Femur (tissue), 1 donor: ENCODE data around the gene PLXNA2.

Source experiments
- DNase-seq: peaks from one replicate; pipeline ENCODE4 v3.0.0-alpha.2; 2017

PLXNA2 gene

DNA sequence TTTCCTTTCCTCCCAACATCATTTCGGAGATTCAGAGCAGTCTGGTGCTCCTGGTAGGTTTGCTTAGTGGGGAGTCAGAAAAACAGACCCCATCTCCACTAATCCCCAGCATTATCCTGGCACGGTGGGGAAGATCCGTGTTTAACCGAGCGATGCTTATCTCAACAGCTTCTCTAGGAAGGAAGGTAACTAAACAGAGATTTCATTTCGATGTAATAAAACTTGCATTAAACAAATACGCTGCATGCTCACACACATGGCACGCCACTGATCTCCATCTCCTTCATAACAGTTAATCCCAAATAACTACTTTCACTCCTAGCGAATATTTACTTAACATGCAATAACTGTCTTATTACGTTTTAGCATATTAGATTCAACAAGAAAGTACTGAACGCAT is 188.6 kb downstream of the PLXNA2 start:
- no peak for DNase-seq

DNA sequence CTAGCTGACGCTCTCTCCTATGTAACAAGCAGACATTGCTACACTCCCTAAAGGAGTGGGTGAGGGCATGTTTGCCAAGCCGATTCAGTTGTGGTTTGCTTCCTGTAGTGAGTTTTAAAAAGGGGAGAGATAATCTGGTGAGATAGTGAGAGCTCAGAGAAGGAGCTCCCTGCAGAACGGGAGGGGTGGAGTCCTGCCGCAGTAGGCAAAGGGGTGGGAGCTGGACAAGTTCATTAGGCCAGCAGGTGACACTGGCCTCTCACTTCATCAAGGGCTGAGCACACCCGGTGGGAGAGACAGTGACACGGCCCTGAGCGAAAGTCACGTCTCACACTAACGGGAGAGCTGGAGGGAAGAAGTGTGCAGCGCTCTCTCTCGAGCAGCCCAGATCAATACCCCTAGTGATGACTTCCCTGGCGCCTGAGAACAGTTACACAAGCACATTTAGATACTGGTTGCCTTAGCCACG is 189.2 kb downstream of the PLXNA2 start:
- no peak for DNase-seq

DNA sequence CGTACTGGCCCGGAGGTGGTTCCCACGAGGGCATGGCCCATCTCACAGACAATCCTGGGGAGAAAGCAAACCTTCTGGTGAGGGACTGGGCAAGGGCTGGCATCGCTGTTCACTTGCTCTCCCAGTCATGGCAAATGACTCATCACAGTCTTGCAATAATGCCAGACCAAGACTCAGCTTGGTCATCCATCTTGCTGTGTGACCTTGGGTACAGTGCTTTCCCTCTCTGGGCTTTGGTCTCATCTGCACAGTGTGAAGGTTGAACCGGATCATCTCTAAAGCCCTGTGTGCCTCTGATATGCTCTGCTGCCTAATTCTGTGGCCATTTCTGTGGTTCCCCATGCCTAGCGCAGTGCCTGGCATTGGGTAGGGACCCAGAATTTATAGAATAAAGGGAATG is 189.7 kb downstream of the PLXNA2 start:
- DNase-seq: no peak

DNA sequence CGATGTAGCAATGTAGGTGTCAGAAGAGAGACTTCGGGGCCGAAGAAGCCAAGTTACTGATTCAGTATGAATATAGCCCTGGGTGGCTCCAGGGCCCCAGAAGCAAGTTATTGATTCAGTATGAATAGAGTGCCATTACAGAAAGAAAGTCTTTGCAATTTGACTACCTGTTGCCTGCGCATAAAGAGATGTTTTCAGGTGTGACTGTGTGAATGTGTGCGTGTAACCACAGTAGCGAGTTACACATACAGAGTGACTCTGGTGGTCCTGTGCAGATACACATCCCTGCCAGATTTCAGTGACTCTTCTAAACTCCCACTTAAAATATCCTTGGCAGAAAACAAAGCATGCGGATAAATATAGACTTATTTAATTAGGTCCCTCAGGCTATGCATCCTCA is 190.5 kb downstream of the PLXNA2 start:
- DNase-seq: no peak

DNA sequence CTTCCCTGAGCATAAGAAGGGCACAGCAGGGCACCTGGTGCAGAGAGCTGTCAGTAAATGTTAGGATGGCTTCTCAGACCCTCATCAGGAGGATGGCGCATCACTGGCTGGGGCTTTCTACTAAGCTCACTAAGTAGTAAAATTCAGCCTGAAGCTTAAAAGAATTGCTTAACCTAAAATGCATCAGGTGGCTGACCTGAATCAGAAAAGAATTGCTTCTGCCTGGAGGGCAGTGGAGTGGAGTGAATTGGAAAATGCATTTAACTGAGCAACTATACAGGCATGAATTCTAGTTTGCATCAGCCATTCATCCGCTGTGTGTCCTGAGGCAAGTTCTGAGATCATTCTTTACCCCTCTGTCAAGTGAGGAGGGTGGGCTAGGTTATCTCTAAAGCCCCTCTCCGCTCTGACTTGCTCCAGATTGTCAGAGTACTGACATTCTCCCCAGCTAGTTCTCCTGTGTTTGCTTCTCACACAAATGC is 191.2 kb downstream of the PLXNA2 start:
- DNase-seq: no peak

DNA sequence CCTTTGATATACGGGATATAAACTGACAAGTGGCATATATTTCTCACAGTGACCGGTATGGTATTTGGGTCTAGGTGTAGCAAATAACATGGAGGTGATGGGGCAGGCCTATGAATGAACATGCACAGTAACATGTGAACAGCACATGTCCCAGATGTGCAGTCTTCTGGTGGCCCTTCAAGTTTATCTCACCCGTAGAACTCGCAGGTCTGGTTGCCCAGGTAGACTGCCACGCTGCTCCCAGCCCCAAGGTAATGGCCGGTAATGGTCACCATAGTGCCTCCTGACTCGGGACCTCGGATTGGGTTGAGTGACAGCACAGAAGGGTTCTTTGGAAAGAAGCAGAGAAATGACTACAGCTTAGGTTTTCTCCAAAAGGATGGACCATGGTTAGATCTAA is 192.0 kb downstream of the PLXNA2 start:
- no peak for DNase-seq

DNA sequence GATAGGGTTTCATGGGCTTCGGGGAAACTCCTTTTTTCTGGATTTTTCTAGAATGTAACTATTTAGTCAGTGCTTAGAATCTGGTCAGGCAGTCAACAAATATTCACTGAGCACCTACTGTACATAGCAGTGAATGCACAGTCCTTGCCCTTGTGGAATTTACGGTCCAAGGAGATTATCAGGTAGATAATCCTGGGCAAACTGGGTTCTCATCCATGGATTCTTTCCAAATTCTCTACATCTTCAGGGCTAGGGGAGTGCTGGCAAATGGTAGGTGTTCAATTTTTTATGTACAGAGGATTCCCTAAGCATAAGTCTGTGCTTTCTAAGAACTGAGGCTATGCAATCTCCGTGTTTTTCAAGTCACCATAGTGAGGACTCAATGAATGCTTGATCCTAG is 192.5 kb downstream of the PLXNA2 start:
- DNase-seq: no peak

DNA sequence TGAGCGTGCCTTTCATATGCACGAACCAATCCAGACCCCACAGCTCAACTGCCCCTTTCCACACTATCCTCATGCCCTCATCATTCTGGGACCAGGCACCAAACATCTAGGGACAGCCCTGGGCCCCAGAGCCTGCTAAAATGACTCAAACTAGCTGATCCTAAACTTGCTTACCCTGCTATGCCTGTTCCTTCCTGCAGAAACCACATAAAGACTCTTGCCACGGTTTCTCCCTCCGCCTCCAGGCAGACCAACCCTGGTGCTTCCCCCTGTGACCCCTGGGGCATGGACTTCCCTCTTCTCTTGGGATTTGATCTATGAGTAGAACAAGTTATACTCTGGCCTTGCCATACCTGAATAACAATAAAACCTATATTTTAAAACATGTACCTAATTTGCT is 195.3 kb downstream of the PLXNA2 start:
- DNase-seq: no peak

DNA sequence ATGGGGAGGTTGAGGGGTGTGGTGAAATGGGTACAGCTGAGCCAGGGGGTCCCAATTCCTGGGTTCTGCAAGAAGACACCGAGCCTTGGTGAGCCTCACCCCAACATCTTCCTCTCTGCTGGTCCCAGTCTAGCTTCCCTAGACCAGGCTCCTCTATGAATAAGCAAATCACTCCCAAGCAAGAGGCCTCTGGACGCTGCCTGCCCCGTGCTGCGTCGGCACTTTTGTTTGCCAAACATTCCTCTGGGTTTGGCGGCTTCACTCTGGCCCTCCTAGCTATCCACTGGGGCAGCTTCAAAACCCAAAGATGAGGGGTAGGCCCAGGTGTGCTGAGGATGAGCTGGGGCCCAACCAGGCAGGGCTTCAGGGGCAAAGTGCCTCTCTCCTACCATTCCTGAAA is 196.2 kb downstream of the PLXNA2 start:
- peak; percentile 74 for DNase-seq

DNA sequence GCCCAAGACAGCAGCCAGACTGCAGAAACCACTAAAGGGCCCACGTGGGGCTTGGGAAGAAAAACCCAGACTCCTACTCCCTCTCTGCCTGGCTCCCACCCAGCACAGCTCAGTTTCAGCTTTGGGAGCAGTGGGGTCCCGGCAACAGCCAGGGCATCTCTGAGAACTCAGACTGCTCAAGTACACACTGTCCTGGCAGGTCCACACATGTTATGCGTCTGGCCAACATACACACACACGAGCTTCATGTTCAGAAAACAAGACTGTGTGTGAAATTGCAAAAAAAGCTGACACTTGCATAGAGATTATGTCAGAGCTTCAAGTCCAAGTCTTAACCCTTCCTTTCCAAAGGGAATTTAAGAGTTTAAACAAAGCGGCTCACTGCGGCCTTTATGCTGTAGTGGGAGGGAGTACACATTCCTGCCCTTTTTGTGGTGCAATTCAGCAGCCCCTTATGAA is 196.7 kb downstream of the PLXNA2 start:
- peak; percentile 93 for DNase-seq

DNA sequence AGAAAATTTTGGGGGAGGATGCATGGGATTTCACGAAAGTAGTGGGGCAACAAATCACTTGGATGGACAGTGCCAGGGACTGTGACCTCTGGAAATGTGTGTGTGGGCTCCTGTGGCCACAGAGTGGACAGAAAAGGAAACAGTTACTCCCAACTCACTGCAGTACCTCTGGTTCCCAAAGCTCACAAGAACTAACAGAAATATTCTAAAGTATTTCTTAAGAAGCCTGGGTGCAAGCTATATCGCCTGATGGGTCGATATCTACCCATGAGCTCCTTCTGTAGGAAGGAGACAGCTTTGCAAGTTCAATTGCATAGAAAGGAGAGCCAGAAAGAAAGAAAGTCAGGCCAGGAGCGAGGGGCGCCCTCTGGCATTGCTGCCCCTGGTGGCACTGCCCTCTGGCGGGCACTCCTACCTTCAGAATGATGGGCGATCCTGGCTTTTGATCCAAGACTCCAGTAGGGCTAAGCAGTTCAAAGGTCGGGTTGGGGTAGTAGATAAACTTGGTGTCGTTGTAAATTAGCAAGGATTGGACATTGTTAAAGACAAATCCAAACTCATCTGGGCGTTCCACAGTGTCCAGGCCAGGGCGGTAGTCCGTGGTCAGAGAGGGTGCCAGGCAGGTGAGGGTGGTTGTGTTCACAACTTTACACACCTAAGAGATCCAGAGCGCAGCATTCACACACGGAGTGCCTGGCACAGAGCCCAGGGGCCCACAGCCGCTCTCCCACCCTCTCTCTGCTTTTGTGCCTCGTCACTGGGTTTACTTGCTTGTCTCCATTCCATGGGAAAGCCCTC is 198.5 kb downstream of the PLXNA2 start:
- DNase-seq: no peak

DNA sequence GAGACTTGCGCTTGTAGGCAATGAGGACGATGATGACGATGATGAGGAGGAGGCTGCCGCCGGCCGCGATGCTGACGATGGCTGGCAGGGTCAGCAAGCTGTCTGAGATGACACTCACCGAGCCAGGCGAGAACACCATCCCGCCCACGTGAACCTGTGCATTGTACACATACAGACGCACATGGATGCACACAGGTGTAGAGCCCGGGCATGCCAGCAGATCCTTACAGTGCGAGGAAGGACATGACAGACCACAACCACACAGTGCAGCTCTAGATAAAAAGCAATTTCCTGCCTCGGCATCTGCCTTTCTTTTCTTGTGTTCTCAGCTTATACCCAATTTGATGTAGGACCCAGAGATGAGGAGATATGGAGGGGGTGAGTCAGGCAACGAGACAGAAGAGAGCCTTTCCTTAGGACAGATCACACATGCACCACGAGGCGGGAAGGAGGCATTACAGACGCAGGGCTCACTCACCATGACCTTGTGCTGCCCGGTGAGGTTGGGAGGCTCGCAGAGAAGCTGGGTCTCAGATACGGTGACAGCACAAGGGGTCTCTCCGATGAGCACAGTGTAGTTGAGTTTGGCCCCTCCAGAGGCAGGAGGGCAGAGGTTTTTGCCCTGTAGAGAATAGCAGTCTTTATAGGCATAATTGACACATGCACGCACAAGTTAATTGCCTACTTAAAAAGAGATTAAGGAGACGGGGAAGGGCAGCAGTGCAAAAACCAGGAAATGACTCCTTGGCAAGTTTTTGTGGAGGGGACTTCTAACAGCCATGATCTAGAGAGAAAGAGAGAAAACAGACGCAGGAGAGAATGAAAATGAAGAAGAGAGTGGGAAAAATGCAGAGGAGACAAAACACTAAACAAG is 199.4 kb downstream of the PLXNA2 start:
- no peak for DNase-seq

DNA sequence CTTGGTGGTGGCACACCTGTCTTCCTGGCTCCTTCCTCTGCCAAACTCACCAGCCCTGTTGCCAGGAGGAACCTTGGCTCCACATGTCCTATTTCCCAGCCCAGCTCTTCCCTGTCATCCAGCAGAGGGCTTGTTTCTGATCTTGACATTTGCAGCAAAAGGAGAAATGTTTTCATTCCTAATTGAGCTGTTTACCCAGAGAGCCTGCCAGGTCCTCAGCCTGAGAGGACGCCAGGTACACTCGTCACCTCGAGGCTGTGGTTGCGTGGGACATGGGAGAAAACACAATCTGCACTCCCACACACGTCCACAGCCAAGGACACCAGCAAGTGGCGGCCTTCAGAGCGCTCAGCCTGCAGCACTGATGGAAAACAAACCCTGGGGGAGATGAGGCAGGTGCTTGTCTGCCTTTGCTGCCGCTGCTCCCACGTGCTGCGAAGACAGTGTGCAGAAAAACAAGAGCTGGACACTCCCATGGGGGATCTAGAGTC is 200.4 kb downstream of the PLXNA2 start:
- no peak for DNase-seq

DNA sequence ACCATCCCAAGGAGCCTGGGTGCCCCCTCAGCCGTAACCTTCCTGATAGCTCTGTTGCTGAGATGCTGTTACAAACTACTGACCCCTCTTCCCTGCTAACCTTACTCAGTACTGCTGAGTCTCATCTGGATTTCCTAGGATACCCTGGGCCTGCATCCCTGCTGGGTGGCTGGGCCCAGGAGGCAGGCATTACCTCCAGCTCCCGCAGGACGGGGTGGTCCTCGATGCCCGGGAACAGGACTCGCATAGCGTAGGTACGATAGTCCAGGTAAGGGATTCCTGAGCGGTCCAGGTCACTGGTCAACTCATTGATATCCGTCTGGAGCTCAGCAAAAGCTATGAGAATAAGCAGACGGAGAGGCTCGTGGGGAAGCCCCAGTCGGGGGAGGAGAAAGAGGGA is 201.3 kb downstream of the PLXNA2 start:
- DNase-seq: no peak

DNA sequence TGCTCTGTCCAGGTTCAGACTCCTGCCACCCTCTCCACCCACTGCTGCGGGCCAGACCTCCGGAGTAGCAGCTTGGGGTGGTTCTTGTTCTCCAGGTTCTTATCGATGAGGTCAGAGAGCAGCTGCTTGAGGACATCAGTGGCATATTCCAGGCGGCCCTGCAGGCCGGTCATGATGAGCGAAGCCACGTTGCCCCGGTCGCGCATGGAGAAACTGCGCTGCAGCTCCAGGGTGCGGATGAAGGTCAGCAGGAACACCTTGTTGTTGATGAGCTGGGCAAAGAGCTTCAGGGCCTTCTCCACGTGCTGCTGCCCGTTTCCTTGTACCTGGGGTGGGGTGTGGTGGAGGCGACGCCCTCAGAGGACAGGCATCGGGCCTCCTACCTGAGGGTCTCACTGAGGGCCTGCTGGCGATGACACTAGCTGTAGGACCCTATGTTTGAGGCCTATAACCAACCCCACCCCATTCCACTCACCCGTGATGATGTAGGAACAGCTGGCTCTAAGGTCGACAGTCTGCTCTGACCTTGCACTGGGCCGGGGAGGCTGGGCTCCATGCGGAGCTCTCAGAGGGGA is 202.1 kb downstream of the PLXNA2 start:
- DNase-seq: no peak

DNA sequence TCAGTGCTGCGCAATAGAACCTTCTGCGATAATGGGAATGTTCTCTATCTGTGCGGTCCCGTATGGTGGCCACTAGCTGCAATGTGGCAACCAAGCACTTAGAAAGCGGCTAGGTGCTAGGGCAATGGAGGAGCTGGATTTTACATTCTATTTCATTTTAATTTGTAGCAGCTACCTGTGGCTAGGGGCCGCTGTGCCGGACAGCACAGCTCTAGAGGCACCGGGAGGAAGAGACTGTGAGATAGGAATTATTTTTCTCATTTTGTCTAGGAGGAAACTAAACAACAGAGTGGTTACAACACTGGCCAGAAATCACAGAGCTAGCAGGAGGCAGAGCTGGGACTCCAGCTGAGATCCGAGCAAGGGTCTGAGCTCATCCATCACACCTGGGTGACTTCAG is 202.7 kb downstream of the PLXNA2 start:
- DNase-seq: no peak

DNA sequence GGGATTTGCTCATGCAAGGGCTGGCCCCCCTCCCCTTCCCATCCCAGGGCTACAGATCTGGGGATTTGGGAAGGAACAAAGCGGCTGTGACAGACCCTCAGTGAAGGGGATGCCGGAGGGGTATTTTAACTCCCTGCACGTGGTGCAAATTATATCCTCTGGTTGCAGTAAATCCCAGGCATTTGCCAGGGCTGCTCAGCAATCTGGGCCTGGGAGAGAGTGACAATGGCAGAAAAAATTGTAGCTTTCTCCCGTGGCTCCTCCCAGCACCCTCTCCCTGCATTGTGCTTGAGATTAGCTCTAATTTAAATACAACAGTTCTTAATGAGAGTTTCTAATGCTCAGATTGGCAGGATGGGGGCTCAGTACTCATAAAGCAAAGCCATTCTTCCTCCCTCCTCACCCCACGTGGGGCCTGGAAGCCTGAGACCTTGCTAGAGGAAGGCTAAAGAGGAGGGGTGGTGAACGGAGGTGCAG is 203.3 kb downstream of the PLXNA2 start:
- no peak for DNase-seq

DNA sequence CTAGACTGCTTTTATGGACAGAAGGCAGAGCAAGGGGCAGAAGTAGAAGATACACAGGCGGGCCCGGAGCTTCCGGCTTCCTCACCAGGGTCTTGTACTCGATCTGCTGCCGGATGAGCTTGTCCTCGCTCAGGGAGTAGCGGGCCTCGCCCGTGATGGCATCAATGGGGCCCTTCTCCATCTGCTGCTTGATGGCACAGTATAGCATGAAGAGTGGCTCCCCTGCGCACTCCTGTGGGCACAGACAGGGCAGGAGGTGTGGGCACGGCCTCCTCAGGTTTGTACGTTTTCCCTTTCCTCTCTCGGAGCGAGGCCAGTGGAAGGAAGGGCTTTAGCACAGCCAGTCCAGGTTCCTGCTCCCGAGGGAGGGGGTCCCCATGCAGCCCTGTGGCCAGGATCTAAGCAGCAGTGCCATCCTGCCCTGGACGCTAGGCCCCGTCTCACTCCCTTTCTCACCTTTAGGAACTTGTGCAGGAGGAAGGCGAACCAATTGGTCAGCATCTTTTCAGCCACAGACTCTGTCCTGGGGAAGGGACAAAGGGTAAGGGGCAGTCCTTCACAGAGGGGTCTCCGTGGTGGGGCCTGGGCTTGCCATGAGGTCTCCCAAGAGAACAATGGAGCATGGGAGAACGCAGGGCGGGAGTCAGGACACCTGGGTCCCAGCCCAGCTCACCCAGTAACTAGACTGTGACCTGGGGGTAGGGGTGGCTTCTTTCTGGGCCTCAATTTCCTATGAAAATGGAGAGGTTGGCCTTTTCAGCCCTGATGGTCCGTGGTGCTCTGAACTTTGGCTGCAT is 204.4 kb downstream of the PLXNA2 start:
- no peak for DNase-seq

DNA sequence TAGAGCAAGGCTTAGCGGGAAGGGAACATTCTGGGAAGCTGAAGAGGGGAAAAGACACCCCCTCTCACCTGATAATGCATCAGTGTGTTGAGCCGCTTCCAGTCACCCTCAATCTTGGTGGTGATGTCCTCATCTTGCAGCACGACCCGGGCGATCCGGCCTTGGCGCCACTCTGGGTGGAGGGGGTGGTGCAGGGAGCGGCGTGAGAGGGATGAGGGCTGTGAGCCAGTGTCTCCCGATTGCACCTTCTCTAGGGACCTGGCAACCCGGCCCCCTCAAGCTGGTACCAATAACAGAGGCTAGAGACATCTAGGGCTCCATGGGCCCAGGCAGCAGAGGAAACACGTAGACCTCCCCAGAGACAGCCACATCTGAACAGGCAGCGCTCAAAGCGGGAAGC is 205.9 kb downstream of the PLXNA2 start:
- no peak for DNase-seq

DNA sequence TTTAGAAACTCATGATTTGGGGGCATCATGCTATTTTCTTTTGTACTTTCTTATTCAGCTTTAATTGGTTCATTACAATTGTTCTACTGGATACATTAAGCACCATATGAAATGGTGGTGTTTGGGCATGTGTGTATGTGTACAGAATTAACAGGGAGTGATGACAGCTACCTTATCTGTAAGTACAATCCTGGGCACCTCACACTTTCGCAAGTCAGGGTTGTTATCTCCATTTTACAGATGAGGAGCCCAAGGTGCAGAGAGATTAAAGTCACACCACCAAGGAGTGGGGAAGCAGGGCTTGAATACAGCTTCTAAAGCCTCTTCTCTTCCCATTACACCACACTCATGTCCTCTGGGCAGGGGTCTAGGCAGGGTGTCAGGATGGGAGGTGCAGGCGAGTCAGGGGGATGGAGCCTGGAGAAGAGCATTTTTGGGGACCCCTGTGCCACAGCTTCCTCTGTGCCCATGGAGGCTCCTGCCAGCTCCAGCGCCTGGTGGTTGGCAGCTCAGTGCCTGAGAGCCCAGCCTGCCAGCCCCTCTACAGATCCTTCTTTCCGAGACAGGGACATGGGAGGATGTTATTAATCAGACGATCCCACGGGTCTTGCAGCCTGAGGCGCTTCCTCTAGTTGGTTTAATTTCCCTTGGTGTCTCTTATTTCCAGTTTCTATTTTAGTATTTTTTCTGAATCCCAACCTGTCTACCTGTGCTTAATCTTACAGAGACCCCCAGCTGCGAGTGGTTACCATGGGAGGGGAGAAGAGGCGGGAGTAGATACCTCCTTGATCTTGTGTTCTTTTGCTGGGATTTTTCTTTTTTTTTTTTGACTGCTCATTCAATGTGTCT is 207.0 kb downstream of the PLXNA2 start:
- no peak for DNase-seq

DNA sequence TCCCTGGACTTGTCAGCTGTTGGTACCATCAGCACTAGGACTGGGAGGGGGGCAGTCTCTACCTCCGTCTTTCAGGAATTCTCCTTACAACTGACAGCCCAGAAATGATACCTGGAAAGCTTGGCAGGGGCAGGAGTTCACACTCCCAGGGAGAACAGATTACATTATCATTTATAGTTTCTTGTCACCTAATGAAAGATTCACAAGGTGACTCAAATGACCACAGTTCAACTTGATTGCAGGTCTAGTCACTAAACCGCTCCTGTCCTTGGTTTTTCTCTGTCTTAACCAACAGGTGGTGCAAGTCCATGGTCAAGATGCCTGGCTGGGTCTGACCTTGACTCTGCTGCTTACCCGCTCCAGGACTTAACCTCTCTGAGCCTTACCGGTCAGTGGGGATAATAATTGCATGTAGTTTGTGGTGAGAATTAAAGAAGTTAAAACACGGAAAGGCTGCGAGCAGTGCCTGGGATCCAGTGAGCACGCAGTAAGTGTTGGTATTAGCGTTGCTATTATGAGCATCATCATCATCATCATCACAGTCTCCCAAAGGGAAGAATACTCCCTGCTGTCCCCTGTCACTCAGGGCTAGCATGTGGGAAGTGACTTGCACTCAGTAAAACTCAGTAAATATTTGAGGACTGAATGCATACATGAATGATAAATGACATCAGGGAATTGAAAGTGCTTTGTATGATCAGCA is 207.9 kb downstream of the PLXNA2 start:
- DNase-seq: no peak
